HT1080 (cell line): Measurements from ENCODE around the gene CDC42. TPM values are rescaled to one million over a fixed set of nuclear protein-coding genes. Genes with fewer than 3 reads are reported as not detected.

Source experiments
- DNase-seq: peaks from one replicate; pipeline ENCODE4 v3.0.0-alpha.2; 2015; ENCODE audit warnings: low read depth
- total RNA-seq: library from RNA; depleted of rRNA; stranded (reverse); fragments of >200 nt; shearing (Covaris generic); gene quantifications from 2 replicates; pipeline ENCODE4 v1.2.3, GENCODE V29; 2014

Gene CDC42
- total RNA-seq, 1 experiment from 2014 or later, result 338 TPM

- DNase-seq, result no peak
Measured at GRCh38 chr1:22071511-22071910, 19.0 kb downstream of the CDC42 start.

DNA sequence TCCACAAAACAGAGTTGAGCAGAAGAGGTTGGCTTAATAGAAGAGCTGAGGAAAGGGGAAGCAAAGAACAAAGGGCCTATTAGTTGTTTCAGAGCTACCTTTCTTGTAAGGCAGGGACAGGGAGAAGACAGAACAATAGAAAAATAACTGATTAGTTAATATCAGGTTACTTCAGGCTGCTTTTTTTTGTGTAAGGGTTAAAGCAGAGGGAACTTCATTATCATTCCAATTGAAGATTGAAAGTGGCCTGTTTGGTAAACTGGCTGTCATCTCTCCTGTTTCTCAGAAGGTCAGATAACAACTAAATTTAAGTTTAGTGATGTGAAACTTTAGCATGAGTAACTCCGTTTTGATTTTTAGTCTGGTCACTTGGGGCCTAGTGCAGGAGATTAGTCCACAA, 22.3 kb downstream of the CDC42 start:
- no peak for DNase-seq

GRCh38 chr1:22075718-22076117, 23.2 kb downstream of the CDC42 start:
- DNase-seq, result no peak

GRCh38 chr1:22076346-22076745, 23.8 kb downstream of the CDC42 start:
- no peak for DNase-seq

DNA sequence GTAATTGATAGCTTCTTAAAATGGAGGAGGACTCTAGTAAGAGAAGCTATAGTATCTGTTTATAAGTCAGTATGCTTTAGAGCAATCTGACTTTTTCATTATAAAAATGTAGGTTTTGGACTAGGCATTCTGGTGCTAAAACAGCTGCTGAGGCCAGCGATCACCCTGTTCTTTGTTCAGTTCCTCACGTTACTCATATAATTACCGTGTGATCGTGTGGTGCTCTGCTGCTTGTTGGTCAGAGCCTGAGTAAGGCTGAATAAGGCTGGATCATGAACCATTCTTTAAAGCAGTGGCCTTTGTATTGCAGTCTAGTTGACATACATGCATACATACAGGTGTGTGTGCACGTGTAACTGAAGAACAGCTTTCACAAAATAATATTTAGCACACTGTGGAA, 25.2 kb downstream of the CDC42 start:
- DNase-seq, result no peak

DNA sequence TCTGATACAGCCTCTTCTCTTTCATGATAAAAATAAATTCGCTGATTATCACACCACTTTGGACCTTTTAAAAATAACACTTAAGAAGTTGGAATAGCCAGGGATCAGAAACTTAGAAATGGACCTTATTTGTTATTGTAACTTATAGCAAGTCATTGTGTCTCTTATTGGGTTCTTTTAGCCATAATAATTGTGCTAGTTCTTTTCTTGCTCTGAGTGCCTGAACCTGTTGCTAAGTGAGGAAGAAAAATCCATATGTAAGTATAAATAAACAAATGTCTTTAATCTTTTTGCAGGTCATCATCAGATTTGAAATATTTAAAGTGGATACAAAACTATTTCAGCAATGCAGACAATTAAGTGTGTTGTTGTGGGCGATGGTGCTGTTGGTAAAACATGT, 25.6 kb downstream of the CDC42 start:
- DNase-seq, result no peak

GRCh38 chr1:22080191-22080590, 27.7 kb downstream of the CDC42 start:
- DNase-seq, result no peak

DNA sequence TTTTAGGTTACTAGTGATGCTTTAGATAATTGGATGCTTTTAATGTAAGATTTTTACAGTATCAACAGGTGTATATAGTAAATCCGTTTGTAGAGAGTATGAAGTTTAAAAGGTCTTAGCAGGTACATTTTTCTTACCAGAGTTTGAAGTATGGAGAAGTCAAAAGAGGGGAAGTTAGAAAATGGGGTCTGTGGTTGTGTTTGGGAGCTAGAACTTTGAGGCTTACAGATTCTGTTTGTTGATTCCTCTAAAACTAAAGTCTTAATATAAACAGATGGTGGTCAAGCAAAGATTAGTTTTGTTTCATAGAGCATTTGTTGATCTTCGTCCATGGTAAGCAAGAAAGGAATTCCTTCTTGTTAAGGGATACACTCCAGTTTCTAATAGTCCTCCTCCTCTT, 35.8 kb downstream of the CDC42 start:
- no peak for DNase-seq

GRCh38 chr1:22089134-22089571, 36.6 kb downstream of the CDC42 start:
- no peak for DNase-seq

- DNase-seq, result no peak
Measured at GRCh38 chr1:22089787-22090186, 37.3 kb downstream of the CDC42 start.

GRCh38 chr1:22090867-22091266, 38.4 kb downstream of the CDC42 start:
- DNase-seq, result no peak

DNA sequence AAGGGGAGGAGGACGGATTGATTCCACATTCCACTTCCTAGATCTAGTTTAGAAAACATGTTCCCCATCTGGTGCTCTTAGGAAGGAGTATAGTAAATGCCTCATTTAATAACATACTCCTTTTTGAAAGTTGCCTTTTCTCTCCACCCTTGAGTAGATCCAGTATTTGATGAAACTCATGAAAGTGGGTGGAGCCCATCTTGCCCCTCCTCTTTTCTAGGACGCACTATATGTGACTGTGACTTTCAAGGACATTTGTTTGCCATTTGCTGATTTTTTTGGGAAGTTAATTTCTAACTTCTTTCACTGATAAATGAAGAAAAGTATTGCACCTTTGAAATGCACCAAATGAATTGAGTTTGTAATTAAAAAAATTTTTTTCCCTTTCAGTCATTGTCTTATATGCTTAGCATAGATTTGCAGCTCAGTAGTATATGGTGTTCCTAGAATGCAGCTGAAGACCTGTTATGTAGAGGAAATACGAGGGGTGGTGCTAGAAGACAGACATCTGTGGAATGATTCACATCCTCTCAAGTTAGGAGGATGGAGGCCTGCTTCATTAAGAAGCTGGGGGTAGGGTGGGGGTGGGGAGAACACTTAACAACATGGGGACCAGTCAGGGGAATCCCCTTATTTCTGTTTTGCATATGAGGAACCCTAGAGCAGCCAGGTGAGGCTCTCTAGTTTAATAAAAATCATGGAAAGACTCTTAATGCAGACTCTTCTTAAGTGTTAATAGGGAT, 39.7 kb downstream of the CDC42 start:
- DNase-seq, result peak; percentile 86

GRCh38 chr1:22093513-22093912, 41.0 kb downstream of the CDC42 start:
- no peak for DNase-seq

DNA sequence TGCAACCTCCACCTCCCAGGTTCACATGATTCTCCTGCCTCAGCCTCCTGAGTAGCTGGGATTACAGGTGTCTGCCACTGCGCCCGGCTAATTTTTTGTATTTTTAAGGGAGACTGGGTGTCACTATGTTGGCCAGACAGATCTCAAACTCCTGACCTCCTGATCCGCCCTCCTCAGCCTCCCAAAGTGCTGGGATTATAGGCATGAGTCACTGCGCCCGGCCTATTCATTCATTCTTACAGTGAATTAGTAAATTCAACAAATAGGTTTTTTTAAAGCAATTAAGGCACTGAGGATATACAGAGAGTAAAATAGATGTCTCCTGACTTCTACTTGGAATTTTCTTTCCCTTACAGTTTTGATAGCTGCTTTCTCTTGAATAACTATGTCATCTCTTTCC, 43.5 kb downstream of the CDC42 start:
- no peak for DNase-seq

GRCh38 chr1:22096463-22096862, 44.0 kb downstream of the CDC42 start:
- no peak for DNase-seq

DNA sequence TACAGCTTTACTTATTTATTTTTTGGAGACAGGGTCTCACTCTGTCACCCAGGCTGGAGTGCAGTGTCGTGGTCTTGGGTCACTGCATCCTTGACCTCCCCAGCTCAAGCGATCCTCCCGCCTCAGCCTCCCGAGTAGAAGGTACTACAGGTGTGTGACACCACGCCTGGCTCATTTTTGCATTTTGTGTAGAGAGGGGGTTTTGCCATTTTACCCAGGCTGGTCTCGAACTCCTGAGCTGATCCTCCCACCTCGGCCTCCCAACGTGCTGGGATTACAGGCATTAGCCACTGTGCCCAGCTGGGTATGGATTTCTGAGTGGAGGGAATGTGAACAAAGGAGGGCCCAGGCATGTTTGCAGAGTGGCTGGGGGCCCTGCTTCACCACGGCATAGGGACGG, 46.2 kb downstream of the CDC42 start:
- no peak for DNase-seq

GRCh38 chr1:22100168-22100567, 47.7 kb downstream of the CDC42 start:
- DNase-seq, result no peak

DNA sequence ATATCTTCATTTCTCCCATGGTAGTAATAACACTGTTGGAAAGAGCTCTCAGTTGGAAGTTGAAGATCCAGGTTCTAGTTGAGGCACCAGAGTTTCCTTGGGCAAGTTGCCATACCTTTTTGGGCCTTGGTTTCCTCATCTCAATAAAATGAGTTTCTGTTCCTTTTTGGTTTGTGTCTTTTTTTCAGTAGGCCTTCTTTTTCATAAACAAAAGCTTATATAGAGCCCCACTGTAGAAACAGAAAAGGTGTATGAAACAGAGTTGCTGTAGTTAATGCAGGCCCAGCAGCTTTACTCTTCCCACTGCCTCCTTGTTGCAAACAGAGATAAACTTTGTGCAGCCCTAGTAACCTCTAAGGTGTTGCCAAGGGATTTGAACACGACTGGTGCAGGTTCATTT, 48.7 kb downstream of the CDC42 start:
- no peak for DNase-seq

- DNase-seq, result no peak
Measured at GRCh38 chr1:22101995-22102394, 49.5 kb downstream of the CDC42 start.

- DNase-seq, result no peak
Measured at GRCh38 chr1:22102746-22103145, 50.2 kb downstream of the CDC42 start.

GRCh38 chr1:22104094-22104493, 51.6 kb downstream of the CDC42 start:
- no peak for DNase-seq

DNA sequence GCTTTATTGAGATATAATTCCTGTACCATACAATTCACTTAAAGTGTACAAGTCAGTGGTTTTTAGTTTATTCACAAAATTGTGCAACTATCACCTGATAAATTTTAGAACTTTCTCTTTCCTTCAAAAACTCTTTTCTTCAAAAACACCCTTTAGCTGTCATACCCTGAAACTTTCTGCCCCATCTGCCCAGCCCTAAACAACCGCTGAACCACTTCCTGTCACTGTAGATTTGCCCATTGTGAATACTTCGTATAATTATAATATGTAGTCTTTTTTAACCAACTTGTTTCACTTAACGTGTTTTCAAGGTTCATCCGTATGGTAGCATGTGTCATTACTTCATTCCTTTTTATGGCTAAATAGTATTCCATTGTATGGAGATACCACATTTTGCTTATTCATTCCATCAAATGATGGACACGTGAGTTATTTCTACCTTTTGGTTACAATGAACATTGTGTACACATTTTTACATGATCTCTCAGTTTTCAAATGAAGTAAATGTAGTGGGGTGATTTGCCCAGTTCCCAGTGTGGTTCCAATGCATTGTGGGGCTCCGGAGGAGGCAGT, 52.4 kb downstream of the CDC42 start:
- no peak for DNase-seq

DNA sequence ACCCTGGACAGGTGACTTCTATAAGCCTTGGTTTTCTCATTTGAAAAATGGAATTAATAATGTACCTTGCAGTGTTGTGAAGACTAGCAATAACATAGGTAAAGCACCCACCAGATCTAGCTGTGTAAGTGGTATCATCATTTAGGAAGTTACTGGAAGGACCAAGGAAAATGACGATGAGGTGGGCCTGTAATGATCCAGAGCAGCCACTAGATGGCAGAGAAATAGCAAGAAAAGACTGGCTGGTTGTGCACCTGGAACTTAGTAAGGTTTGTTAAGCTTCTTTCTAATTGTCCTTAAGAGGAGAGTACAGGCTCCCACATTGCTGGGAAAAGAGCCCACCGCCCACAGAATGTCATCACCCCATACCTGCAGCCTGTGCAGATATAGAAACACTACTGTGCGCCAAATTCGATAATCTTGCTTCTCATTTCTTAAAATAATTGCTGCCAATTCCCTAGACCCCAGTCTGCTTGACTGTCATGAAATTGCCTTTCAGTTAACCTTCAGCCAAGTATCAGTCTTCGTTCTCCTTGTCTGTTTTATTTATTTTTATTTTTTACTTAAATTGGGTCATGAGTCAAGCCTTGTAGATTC, 53.2 kb downstream of the CDC42 start:
- peak; percentile 41 for DNase-seq
